Rectal smooth muscle tissue (tissue), 1 donor: ENCODE measurements around the gene SYTL2.
A peak's percentile ranks its signal among the peaks of the same experiment; 100 is the strongest.
"Not testable (repeated sequence)": the region's sequence is repeated elsewhere in the genome, so short reads cannot be mapped to it uniquely, and the experiment has no call there.

Experiments
- H3K27ac ChIP-seq: one replicate; pipeline ENCODE4 v1.7.0; 2013; ENCODE audit warnings: low read depth, low read length, inconsistent platforms
- H3K27me3 ChIP-seq: one replicate; pipeline ENCODE4 v1.7.0; 2013; ENCODE audit warnings: low read length; ENCODE audit not compliant: control insufficient read depth, insufficient read depth
- H3K36me3 ChIP-seq: one replicate; pipeline ENCODE4 v1.7.0; 2013; ENCODE audit warnings: low read length; ENCODE audit not compliant: control insufficient read depth, insufficient read depth
- H3K4me1 ChIP-seq: one replicate; pipeline ENCODE4 v1.7.0; 2013; ENCODE audit warnings: low read length; ENCODE audit not compliant: control insufficient read depth, insufficient read depth
- H3K4me3 ChIP-seq: one replicate; pipeline ENCODE4 v1.7.0; 2013; ENCODE audit warnings: low read length
- H3K9ac ChIP-seq: one replicate; pipeline ENCODE4 v1.7.0; 2013; ENCODE audit warnings: low read length

Gene SYTL2

GRCh38 chr11:85810871-85811611 is at the start of gene SYTL2:
SYTL2 (minus strand) TSS chr11:85811141; CDS start chr11:85757725, 53,416 bp downstream.
- no peaks in the 10 kb centered on the region for H3K27me3 ChIP-seq
- peaks cover 2% of the 10 kb centered on the region for H3K4me1 ChIP-seq
- no peak within 1 kb of the TSS for H3K27ac ChIP-seq
- no peaks in the 10 kb centered on the region for H3K36me3 ChIP-seq
- peak within 1 kb of the TSS; percentile 63 for H3K9ac ChIP-seq
- H3K4me3 ChIP-seq, result peak within 1 kb of the TSS; percentile 86

GRCh38 chr11:85859541-85859940 is 48.6 kb upstream of the SYTL2 start:
- not testable (repeated sequence) for H3K27me3 ChIP-seq, H3K4me1 ChIP-seq, H3K27ac ChIP-seq, H3K9ac ChIP-seq, H3K36me3 ChIP-seq, H3K4me3 ChIP-seq

- no peaks in the 10 kb centered on the region for H3K36me3 ChIP-seq
- no peaks in the 10 kb centered on the region for H3K27me3 ChIP-seq
- no peak overlapping the region for H3K27ac ChIP-seq
- peaks cover 3% of the 10 kb centered on the region for H3K4me1 ChIP-seq
- H3K4me3 ChIP-seq, result no peak overlapping the region
- H3K9ac ChIP-seq, result no peak overlapping the region
Observed at GRCh38 chr11:85857098-85857497, 46.2 kb upstream of the SYTL2 start.

- Histone ChIP-seq H3K36me3 (no peaks in the 10 kb centered on the region), H3K27me3 (no peaks in the 10 kb centered on the region), H3K27ac (peak within 1 kb of the TSS; percentile 81), H3K4me3 (peak within 1 kb of the TSS; percentile 85), H3K4me1 (peaks cover 3% of the 10 kb centered on the region), H3K9ac (peak within 1 kb of the TSS; percentile 58)
Observed at GRCh38 chr11:85855341-85855656, 44.4 kb upstream of the SYTL2 start, which contains the start of gene CCDC83. CCDC83 (plus strand) TSS chr11:85855383; CDS start chr11:85865124, 9,741 bp downstream.

- H3K36me3 ChIP-seq, result no peaks in the 10 kb centered on the region
- peak overlapping the region; percentile 58 for H3K9ac ChIP-seq
- H3K27ac ChIP-seq, result peak overlapping the region; percentile 81
- no peaks in the 10 kb centered on the region for H3K27me3 ChIP-seq
- H3K4me3 ChIP-seq, result peak overlapping the region; percentile 85
- H3K4me1 ChIP-seq, result peaks cover 3% of the 10 kb centered on the region
Observed at GRCh38 chr11:85854557-85855340, 43.8 kb upstream of the SYTL2 start.

- Histone ChIP-seq H3K9ac (no peak overlapping the region), H3K4me1 (peaks cover 3% of the 10 kb centered on the region), H3K27me3 (no peaks in the 10 kb centered on the region), H3K36me3 (no peaks in the 10 kb centered on the region), H3K4me3 (peak overlapping the region; percentile 85), H3K27ac (peak overlapping the region; percentile 81)
Observed at GRCh38 chr11:85854212-85854556, 43.2 kb upstream of the SYTL2 start.

- not testable (repeated sequence) for H3K36me3 ChIP-seq, H3K27ac ChIP-seq, H3K9ac ChIP-seq, H3K27me3 ChIP-seq, H3K4me1 ChIP-seq, H3K4me3 ChIP-seq
Observed at GRCh38 chr11:85853541-85853940, 42.6 kb upstream of the SYTL2 start.

- not testable (repeated sequence) for H3K4me1 ChIP-seq, H3K4me3 ChIP-seq, H3K27ac ChIP-seq, H3K27me3 ChIP-seq, H3K36me3 ChIP-seq, H3K9ac ChIP-seq
Observed at GRCh38 chr11:85852754-85853153, 41.8 kb upstream of the SYTL2 start.

- Histone ChIP-seq H3K36me3 (no peaks in the 10 kb centered on the region), H3K27me3 (no peaks in the 10 kb centered on the region), H3K9ac (no peak overlapping the region), H3K4me1 (no peaks in the 10 kb centered on the region), H3K4me3 (no peak overlapping the region), H3K27ac (no peak overlapping the region)
Observed at GRCh38 chr11:85848556-85848955, 37.6 kb upstream of the SYTL2 start.

- Histone ChIP-seq H3K36me3 (no peaks in the 10 kb centered on the region), H3K27me3 (no peaks in the 10 kb centered on the region), H3K4me3 (no peak overlapping the region), H3K4me1 (no peaks in the 10 kb centered on the region), H3K9ac (no peak overlapping the region), H3K27ac (no peak overlapping the region)
Observed at GRCh38 chr11:85848006-85848405, 37.1 kb upstream of the SYTL2 start.

GRCh38 chr11:85847436-85847835 is 36.5 kb upstream of the SYTL2 start:
- H3K27ac ChIP-seq, result no peak overlapping the region
- H3K4me3 ChIP-seq, result no peak overlapping the region
- no peaks in the 10 kb centered on the region for H3K27me3 ChIP-seq
- H3K4me1 ChIP-seq, result no peaks in the 10 kb centered on the region
- no peaks in the 10 kb centered on the region for H3K36me3 ChIP-seq
- H3K9ac ChIP-seq, result no peak overlapping the region

GRCh38 chr11:85845124-85845631 is 34.2 kb upstream of the SYTL2 start:
- no peaks in the 10 kb centered on the region for H3K4me1 ChIP-seq
- no peak overlapping the region for H3K27ac ChIP-seq
- no peaks in the 10 kb centered on the region for H3K36me3 ChIP-seq
- no peak overlapping the region for H3K9ac ChIP-seq
- H3K27me3 ChIP-seq, result no peaks in the 10 kb centered on the region
- no peak overlapping the region for H3K4me3 ChIP-seq
